ENCODE measurements around the gene IL7R. TPM values are rescaled to one million over a fixed set of nuclear protein-coding genes. Genes with fewer than 3 reads are reported as not detected.

The IL7R gene
- polyA plus RNA-seq, 2 of the 4 experiments (the other 2 are of a cell fraction): 0.13 to 0.18 TPM

- H3K9me3 ChIP-seq: no peaks in the 10 kb centered on the region
- WGBS (ENCODE audit: missing lambda C conversion rate): 92% methylated on average over 2 of the region's 2 CpGs
- no peaks in the 10 kb centered on the region for H3K4me1 ChIP-seq
- DNase-seq (ENCODE audit: low read depth in 1 of 2, low spot score in 1 of 2) (no peak), FAIRE-seq (no peak), ATAC-seq (no peak)
- CTCF ChIA-PET: no interaction called here
- no peak for TF ChIP-seq ZFP36 (IDR thresholded peaks at IDR 0.05; ENCODE audit: borderline replicate concordance, partially characterized antibody)
- TF ChIP-seq FOXS1 (CRISPR knock-in tag; IDR thresholded peaks at IDR 0.05): no peak
- TF ChIP-seq TFCP2L1 (CRISPR knock-in tag; IDR thresholded peaks at IDR 0.05): no peak
- TF ChIP-seq REST (IDR thresholded peaks at IDR 0.05): no peak
- TF ChIP-seq CEBPB (IDR thresholded peaks at IDR 0.05): no peak
- H3K27ac ChIP-seq: no peak overlapping the region
- POLR2A ChIA-PET: no interaction called here
- no peak overlapping the region for H3K4me2 ChIP-seq
- no peak overlapping the region for H3K4me3 ChIP-seq
These were observed 21.0 kb downstream of the IL7R start for GRCh38 chr5:35877655-35878054.

- no peak for FAIRE-seq
- Histone ChIP-seq H3K9me3 (no peaks in the 10 kb centered on the region), H3K4me1 (no peaks in the 10 kb centered on the region), H3K4me3 (no peak overlapping the region), H3K4me2 (no peak overlapping the region), H3K27ac (no peak overlapping the region)
- no peak for TF ChIP-seq SREBF2 (IDR thresholded peaks at IDR 0.05)
- no peak for TF ChIP-seq BHLHE40 (IDR thresholded peaks at IDR 0.05; ENCODE audit: low read depth, low read length)
- TF ChIP-seq POLR2A (IDR thresholded peaks at IDR 0.05; ENCODE audit: low read length): no peak
- TF ChIP-seq USF2 (IDR thresholded peaks at IDR 0.05): no peak
- TF ChIP-seq MYC (IDR thresholded peaks at IDR 0.05; ENCODE audit: borderline replicate concordance, low read length): no peak
- TF ChIP-seq MAZ (IDR thresholded peaks at IDR 0.05; ENCODE audit: borderline replicate concordance, low read depth, low read length): no peak
- no peak for TF ChIP-seq HOXB5 (CRISPR knock-in tag; IDR thresholded peaks at IDR 0.05)
- no peak for TF ChIP-seq REST (IDR thresholded peaks at IDR 0.05)
- ATAC-seq: no peak
- POLR2A ChIA-PET: no interaction called here
- DNase-seq (ENCODE audit: low read depth in 1 of 2, low spot score in 1 of 2): no peak
- CTCF ChIA-PET: no interaction called here
These were observed 21.4 kb downstream of the IL7R start for GRCh38 chr5:35878079-35878478.

GRCh38 chr5:35879096-35879495, 22.4 kb downstream of the IL7R start:
- ChIA-PET POLR2A (no interaction called here), CTCF (interaction anchor here (1.0 to 1.2 kb wide), 2 partner anchors 10 to 30 kb away, joined by 3 to 4 read pairs; no protein-coding TSS in a partner anchor)
- ATAC-seq: no peak
- Histone ChIP-seq H3K4me3 (no peak overlapping the region), H3K27ac (no peak overlapping the region), H3K9me3 (no peaks in the 10 kb centered on the region), H3K4me2 (no peak overlapping the region), H3K4me1 (no peaks in the 10 kb centered on the region)
- no peak for FAIRE-seq
- 35% methylated on average over 2 of the region's 2 CpGs for WGBS (ENCODE audit: missing lambda C conversion rate)
- no peak for DNase-seq (ENCODE audit: low read depth in 1 of 2, low spot score in 1 of 2)
- TF ChIP-seq SMC3 (IDR thresholded peaks at IDR 0.05) (no peak), PBX3 (IDR thresholded peaks at IDR 0.05) (no peak), HDAC2 (IDR thresholded peaks at IDR 0.05) (no peak), CTCF (IDR thresholded peaks at IDR 0.05) (no peak), REST (IDR thresholded peaks at IDR 0.05) (no peak), HOXA7 (CRISPR knock-in tag; IDR thresholded peaks at IDR 0.05) (no peak), BCL3 (IDR thresholded peaks at IDR 0.05) (no peak)
